HEK293 (cell line): Measurements from ENCODE around the gene IFNA7.
A peak's percentile ranks its signal among the peaks of the same experiment; 100 is the strongest.
"Not testable (repeated sequence)": the region's sequence is repeated elsewhere in the genome, so short reads cannot be mapped to it uniquely, and the experiment has no call there.

Experiments used
- CTCF ChIA-PET: fragments of 350-600 bp; formaldehyde crosslinking; extraction: SDS; loops from one replicate; lab custom pipeline; 2021; ENCODE audit warnings: antibody characterized with exemption; lab: Yijun Ruan, JAX
- POLR2A ChIA-PET: fragments of 300-600 bp; formaldehyde crosslinking; extraction: SDS; loops from one replicate; lab custom pipeline; 2020; ENCODE audit warnings: antibody characterized with exemption, inconsistent platforms; lab: Yijun Ruan, JAX
- H3K27ac ChIP-seq: fragments of 200-500 bp; sonication (Bioruptor generic); 2 replicates; pipeline ENCODE4 v1.5.1; 2014; ENCODE audit warnings: low read depth, low read length, control low read depth, inconsistent platforms; ENCODE audit errors: extremely low read depth
- H3K36me3 ChIP-seq, 2 experiments: fragments of 200-500 bp in 1 of 2; sonication (Bioruptor generic) in 1 of 2; 1 replicate in 1 of 2; 2 replicates in 1 of 2; pipeline ENCODE4 v1.5.1; 2014 to 2017; ENCODE audit warnings: inconsistent platforms in 2 of 2, low read length in 2 of 2; ENCODE audit not compliant: control insufficient read depth in 2 of 2, insufficient read depth in 1 of 2
- H3K4me1 ChIP-seq: fragments of 200-500 bp; sonication (Bioruptor generic); 2 replicates; pipeline ENCODE4 v1.5.1; 2014; ENCODE audit warnings: mild to moderate bottlenecking, low read length, inconsistent platforms; ENCODE audit not compliant: control insufficient read depth, insufficient read depth
- H3K4me3 ChIP-seq: 2 replicates; pipeline ENCODE4 v1.5.1; 2011; ENCODE audit warnings: low read depth, mild to moderate bottlenecking, control low read depth, low read length, moderate library complexity
- H3K9me3 ChIP-seq: fragments of 200-500 bp; sonication (Bioruptor generic); 2 replicates; pipeline ENCODE4 v1.5.1; 2014; ENCODE audit warnings: low read depth, low read length, inconsistent platforms; ENCODE audit not compliant: control insufficient read depth, insufficient read depth
- BCL11B ChIP-seq: fragments of 450-650 bp; formaldehyde crosslinking; IDR thresholded peaks from 2 replicates; pipeline ENCODE4 v1.5.1; 2016; ENCODE audit warnings: low read depth, missing biosample characterization, missing genetic modification characterization
- CTCF ChIP-seq: fragments of 450-650 bp; formaldehyde crosslinking; IDR thresholded peaks from 2 replicates; pipeline ENCODE4 v1.5.1; 2016; ENCODE audit warnings: missing biosample characterization, missing genetic modification characterization
- INSM2 ChIP-seq: fragments of 450-650 bp; formaldehyde crosslinking; IDR thresholded peaks from 2 replicates; pipeline ENCODE4 v1.5.1; 2016; ENCODE audit warnings: missing biosample characterization, missing genetic modification characterization
- SCRT1 ChIP-seq: fragments of 450-650 bp; formaldehyde crosslinking; IDR thresholded peaks from 2 replicates; pipeline ENCODE4 v1.5.1; 2016; ENCODE audit warnings: missing biosample characterization, missing genetic modification characterization, borderline replicate concordance
- SP2 ChIP-seq: fragments of 450-650 bp; formaldehyde crosslinking; IDR thresholded peaks from 2 replicates; pipeline ENCODE4 v1.5.1; 2016; ENCODE audit warnings: missing biosample characterization, missing genetic modification characterization
- YY2 ChIP-seq: fragments of 450-650 bp; formaldehyde crosslinking; IDR thresholded peaks from 2 replicates; pipeline ENCODE4 v1.5.1; 2016; ENCODE audit warnings: missing biosample characterization, missing genetic modification characterization
- ZEB2 ChIP-seq: fragments of 450-650 bp; formaldehyde crosslinking; IDR thresholded peaks from 2 replicates; pipeline ENCODE4 v1.5.1; 2016; ENCODE audit warnings: missing biosample characterization, missing genetic modification characterization
- ZFP41 ChIP-seq: fragments of 450-650 bp; formaldehyde crosslinking; IDR thresholded peaks from 2 replicates; pipeline ENCODE4 v1.5.1; 2016; ENCODE audit warnings: missing biosample characterization, missing genetic modification characterization, borderline replicate concordance
- ZNF112 ChIP-seq: fragments of 450-650 bp; formaldehyde crosslinking; IDR thresholded peaks from 2 replicates; pipeline ENCODE4 v1.5.0; 2017; ENCODE audit warnings: missing biosample characterization, missing genetic modification characterization
- ZNF202 ChIP-seq: fragments of 450-650 bp; formaldehyde crosslinking; IDR thresholded peaks from 2 replicates; pipeline ENCODE4 v1.5.1; 2016; ENCODE audit warnings: missing biosample characterization, missing genetic modification characterization, borderline replicate concordance
- ZNF221 ChIP-seq: fragments of 450-650 bp; formaldehyde crosslinking; IDR thresholded peaks from 2 replicates; pipeline ENCODE4 v1.5.1; 2017; ENCODE audit warnings: missing biosample characterization, missing genetic modification characterization, borderline replicate concordance
- ZNF248 ChIP-seq: fragments of 450-650 bp; formaldehyde crosslinking; IDR thresholded peaks from 2 replicates; pipeline ENCODE4 v1.5.1; 2017; ENCODE audit warnings: missing biosample characterization, missing genetic modification characterization
- ZNF473 ChIP-seq: fragments of 450-650 bp; formaldehyde crosslinking; IDR thresholded peaks from 2 replicates; pipeline ENCODE4 v1.5.1; 2017; ENCODE audit warnings: missing biosample characterization, missing genetic modification characterization
- ZNF654 ChIP-seq: fragments of 450-650 bp; formaldehyde crosslinking; IDR thresholded peaks from 2 replicates; pipeline ENCODE4 v1.5.1; 2016; ENCODE audit warnings: low read depth, missing biosample characterization, missing genetic modification characterization
- ZNF658 ChIP-seq: fragments of 450-650 bp; formaldehyde crosslinking; IDR thresholded peaks from 2 replicates; pipeline ENCODE4; 2016; ENCODE audit warnings: missing biosample characterization, missing genetic modification characterization
- ZNF664 ChIP-seq: fragments of 450-650 bp; formaldehyde crosslinking; IDR thresholded peaks from 2 replicates; pipeline ENCODE4 v1.5.1; 2016; ENCODE audit warnings: missing biosample characterization, missing genetic modification characterization

Gene IFNA7

GRCh38 chr9:21239911-21240310 lies 37.9 kb upstream of the IFNA7 start, which contains the start of gene IFNA14:
Gene IFNA14 (minus strand): TSS chr9:21240005. CDS start chr9:21239935, 70 bp downstream.
- no peaks in the 10 kb centered on the region for H3K36me3 ChIP-seq
- no peaks in the 10 kb centered on the region for H3K9me3 ChIP-seq
- no peaks in the 10 kb centered on the region for H3K4me1 ChIP-seq
- ChIA-PET POLR2A (no interaction called here), CTCF (interaction anchor here (0.6 kb wide), 2 partner anchors 79 to 1265 kb away, joined by 3 to 8 read pairs; no protein-coding TSS in a partner anchor)
- no peak within 1 kb of the TSS for H3K4me3 ChIP-seq
- H3K27ac ChIP-seq, result no peak within 1 kb of the TSS
- TF ChIP-seq BCL11B (tag by site-specific recombination), result no peak
- no peak for TF ChIP-seq SCRT1
- no peak for TF ChIP-seq ZEB2 (tag by site-specific recombination)
- TF ChIP-seq ZFP41 (tag by site-specific recombination), result no peak
- no peak for TF ChIP-seq SP2
- no peak for TF ChIP-seq ZNF202 (tag by site-specific recombination)
- TF ChIP-seq ZNF112, result no peak
- TF ChIP-seq ZNF221 (tag by site-specific recombination), result no peak
- TF ChIP-seq INSM2, result no peak
- no peak for TF ChIP-seq ZNF473 (tag by site-specific recombination)
- no peak for TF ChIP-seq ZNF248 (tag by site-specific recombination)
- TF ChIP-seq YY2 (tag by site-specific recombination), result no peak
- no peak for TF ChIP-seq ZNF658 (tag by site-specific recombination)

- H3K4me1 ChIP-seq, H3K4me3 ChIP-seq, H3K36me3 ChIP-seq, H3K9me3 ChIP-seq, H3K27ac ChIP-seq, POLR2A ChIA-PET: not testable (repeated sequence)
- CTCF ChIA-PET, result interaction anchor here (0.6 to 2.7 kb wide), 50 partner anchors 8 to 1239 kb away, joined by 3 to 24 read pairs (median 4); no protein-coding TSS in a partner anchor
Observed at GRCh38 chr9:21236360-21236714, 34.3 kb upstream of the IFNA7 start.

GRCh38 chr9:21235468-21236359 lies 33.7 kb upstream of the IFNA7 start:
- CTCF ChIA-PET, result interaction anchor here (0.6 to 2.7 kb wide), 58 partner anchors 9 to 1238 kb away, joined by 3 to 24 read pairs (median 4); partner anchors contain the start of gene IFNA16
- H3K9me3 ChIP-seq, POLR2A ChIA-PET: not testable (repeated sequence)

More at GRCh38 chr9:21235468-21236359, 33.7 kb upstream of the IFNA7 start:
- not testable (repeated sequence) for H3K4me1 ChIP-seq, H3K4me3 ChIP-seq, H3K27ac ChIP-seq, H3K36me3 ChIP-seq
- TF ChIP-seq ZNF664 (tag by site-specific recombination) (peak; percentile 23; the same call in 1 of the 2 replicates), CTCF (tag by site-specific recombination) (peak; percentile 27; the same call in 1 of the 2 replicates), ZNF654 (peak; percentile 80)
